ENCODE data around the gene NSL1.

The NSL1 gene

DNA sequence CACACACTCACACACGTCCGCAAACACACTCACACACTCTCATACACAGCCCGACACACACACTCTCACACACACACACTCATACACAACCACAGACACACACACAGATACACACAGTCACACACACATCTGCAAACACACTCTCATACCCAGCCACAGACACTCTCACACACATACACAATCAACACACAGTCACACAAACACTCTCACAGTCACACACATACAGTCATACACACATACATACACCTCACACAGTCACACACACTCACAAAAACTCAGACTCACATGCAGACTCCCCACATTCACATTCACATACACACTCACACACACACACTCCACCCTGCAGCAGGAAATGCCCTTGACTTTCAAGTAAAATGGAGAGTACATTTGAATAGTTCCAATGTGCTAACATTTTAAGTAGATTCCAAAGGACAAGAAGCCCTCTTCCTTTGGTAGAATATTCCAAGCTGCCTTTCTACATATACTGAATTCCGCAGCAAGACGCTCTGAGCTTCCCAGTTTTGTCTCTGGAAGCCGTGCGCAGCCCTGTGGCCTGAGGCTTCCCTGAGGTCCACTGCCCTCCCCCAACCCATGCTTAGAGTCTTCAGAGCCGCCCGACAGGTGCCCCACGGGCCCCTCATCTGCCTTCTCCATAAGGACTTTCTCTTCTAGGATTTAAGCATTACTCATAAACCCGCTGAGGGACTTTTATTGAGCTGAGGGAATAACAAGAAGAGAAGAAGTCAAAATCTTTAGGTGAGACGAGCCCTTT lies 101.6 kb downstream of the NSL1 start:
- Histone ChIP-seq H3K9me3 (ENCODE audit: low read length) (no peaks in the 10 kb centered on the region), H3K27me3 (ENCODE audit: insufficient read depth, low read length) (no peaks in the 10 kb centered on the region), H2AFZ (ENCODE audit: low read depth, low read length) (no peak overlapping the region), H3K36me3 (ENCODE audit: insufficient read depth, low read length) (no peaks in the 10 kb centered on the region), H3K4me3 (ENCODE audit: low read length) (no peak overlapping the region), H3K4me1 (ENCODE audit: insufficient read depth, low read length) (peaks cover 10% of the 10 kb centered on the region)

DNA sequence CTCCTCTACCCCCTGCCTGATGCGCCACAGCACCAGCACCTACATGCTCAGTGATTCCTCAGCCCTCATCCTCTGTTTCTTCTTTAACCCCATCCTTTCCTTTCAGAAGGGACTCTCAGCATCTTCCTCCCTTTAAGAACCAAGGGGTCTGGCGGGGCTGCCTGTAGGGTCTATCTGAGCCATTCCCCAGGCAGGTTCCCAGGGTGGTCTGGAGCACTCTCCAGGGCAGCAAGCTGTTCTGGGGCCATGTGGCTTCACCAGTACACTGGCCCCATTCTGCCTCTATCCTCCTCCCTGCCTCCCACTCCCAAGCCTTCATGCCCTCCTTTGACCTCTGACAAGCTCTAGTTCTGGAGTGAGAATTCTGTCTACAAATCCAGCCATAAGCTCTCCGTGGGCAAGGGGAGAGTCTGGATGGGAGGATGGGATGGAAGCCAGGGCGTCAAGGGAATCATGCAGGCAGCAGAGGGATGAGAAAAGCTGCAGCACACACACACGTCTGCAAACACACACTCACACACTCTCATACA lies 102.3 kb downstream of the NSL1 start:
- no peaks in the 10 kb centered on the region for H3K36me3 ChIP-seq (ENCODE audit: insufficient read depth, low read length)
- H3K4me1 ChIP-seq (ENCODE audit: insufficient read depth, low read length): peaks cover 3% of the 10 kb centered on the region
- H3K9me3 ChIP-seq (ENCODE audit: low read length): no peaks in the 10 kb centered on the region
- H2AFZ ChIP-seq (ENCODE audit: low read depth, low read length): no peak overlapping the region
- no peaks in the 10 kb centered on the region for H3K27me3 ChIP-seq (ENCODE audit: insufficient read depth, low read length)
- H3K4me3 ChIP-seq (ENCODE audit: low read length): no peak overlapping the region

DNA sequence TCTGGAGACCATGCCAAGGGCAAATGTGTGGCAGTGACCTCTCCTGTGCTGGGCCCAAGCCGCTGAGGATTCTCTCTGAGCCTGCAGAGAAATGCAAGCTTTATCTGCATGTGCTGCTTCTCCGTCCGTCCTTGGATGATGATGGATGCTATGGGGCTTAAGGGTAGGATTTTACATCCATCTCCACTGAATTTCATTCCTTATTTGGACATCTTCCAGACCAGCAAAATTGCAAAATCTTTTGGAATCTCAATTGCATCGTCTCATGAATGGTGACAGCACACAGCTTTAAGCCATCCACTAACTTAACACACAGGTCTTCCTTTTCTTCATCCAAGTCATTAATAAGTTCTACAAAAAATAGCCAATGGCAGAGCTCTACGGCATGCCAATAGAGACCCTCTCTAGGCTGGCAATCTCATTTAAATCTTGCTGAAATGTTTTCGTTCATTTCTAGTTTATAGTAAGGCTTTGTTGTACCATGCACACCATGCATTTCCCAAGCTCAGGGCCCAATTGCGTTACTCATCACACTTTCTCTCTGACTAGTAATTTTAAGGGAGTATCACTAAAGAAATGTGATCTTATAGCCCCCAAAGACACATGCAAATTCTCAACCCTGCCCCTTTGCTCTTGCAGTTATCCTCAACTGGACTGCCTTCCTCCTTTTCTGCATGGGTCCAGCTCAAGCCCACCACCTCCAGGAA lies 103.1 kb downstream of the NSL1 start:
- H3K9me3 ChIP-seq (ENCODE audit: low read length): no peaks in the 10 kb centered on the region
- no peaks in the 10 kb centered on the region for H3K36me3 ChIP-seq (ENCODE audit: insufficient read depth, low read length)
- H3K4me3 ChIP-seq (ENCODE audit: low read length): no peak overlapping the region
- H3K4me1 ChIP-seq (ENCODE audit: insufficient read depth, low read length): peaks cover 2% of the 10 kb centered on the region
- no peak overlapping the region for H2AFZ ChIP-seq (ENCODE audit: low read depth, low read length)
- H3K27me3 ChIP-seq (ENCODE audit: insufficient read depth, low read length): no peaks in the 10 kb centered on the region

DNA sequence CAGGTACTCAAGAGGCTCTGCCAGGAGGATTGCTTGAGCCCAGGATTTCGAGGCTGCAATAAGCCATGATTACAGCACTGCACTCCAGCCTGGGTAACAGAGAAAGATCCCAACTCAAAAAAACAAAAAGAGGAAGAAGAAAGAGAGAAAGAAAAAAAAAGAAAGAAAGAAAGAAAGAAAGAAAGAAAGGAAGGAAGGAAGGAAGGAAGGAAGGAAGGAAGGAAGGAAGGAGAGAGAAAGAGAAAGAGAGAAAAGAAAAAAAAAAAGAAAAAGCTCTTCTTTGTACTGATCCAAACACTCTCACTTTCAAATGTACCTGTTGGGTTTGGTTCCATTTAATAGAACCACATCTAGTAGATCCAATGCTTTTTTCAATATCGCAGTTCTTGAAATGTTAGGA lies 103.8 kb downstream of the NSL1 start:
- Histone ChIP-seq H3K27me3 (ENCODE audit: insufficient read depth, low read length) (no peaks in the 10 kb centered on the region), H3K4me1 (ENCODE audit: insufficient read depth, low read length) (peaks cover 2% of the 10 kb centered on the region), H3K4me3 (ENCODE audit: low read length) (no peak overlapping the region), H3K9me3 (ENCODE audit: low read length) (no peaks in the 10 kb centered on the region), H3K36me3 (ENCODE audit: insufficient read depth, low read length) (no peaks in the 10 kb centered on the region), H2AFZ (ENCODE audit: low read depth, low read length) (no peak overlapping the region)

DNA sequence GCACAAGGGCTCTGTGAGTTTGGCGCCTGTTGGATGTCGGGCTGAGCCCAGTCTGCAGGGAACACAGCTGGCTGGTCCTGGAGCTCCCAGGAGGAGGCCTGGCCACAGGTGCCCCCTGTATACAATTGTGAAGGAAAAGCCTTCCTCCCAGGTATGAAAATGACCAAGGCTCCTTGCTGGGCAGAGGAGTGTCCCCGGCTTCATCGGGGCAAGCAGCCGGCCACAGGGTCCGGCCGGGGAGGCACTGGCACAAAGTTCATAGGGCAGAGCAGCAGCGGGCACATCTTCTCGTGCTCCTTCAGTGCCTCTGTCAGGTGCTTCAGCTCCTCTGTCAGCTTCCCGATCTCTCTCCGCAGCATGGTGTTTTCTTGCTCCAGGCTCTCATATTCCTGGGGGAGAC lies 105.0 kb downstream of the NSL1 start:
- Histone ChIP-seq H3K9me3 (ENCODE audit: low read length) (no peaks in the 10 kb centered on the region), H3K27me3 (ENCODE audit: insufficient read depth, low read length) (no peaks in the 10 kb centered on the region), H3K4me3 (ENCODE audit: low read length) (no peak overlapping the region), H3K4me1 (ENCODE audit: insufficient read depth, low read length) (peaks cover 2% of the 10 kb centered on the region), H2AFZ (ENCODE audit: low read depth, low read length) (no peak overlapping the region), H3K36me3 (ENCODE audit: insufficient read depth, low read length) (no peaks in the 10 kb centered on the region)

DNA sequence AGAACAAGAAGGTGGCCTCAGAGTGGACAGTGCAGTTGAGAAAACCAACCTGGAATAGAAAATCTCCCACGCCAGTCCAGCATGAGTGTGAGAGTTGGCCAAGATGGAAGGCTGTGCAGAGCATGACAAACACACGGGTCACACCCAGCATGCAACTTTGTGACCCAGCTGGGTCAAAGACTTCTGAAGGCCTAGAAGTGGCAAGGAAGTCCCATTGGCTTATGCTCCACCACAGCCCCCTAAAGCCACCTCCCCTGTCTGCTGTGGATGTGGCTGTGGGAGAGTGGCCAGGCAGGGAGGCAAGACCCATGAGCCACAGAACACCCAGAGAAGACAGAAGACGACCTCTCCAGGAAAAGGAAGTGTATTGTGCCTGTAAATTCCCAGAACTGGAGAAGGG lies 105.5 kb downstream of the NSL1 start:
- Histone ChIP-seq H3K9me3 (ENCODE audit: low read length) (no peaks in the 10 kb centered on the region), H2AFZ (ENCODE audit: low read depth, low read length) (no peak overlapping the region), H3K27me3 (ENCODE audit: insufficient read depth, low read length) (no peaks in the 10 kb centered on the region), H3K4me3 (ENCODE audit: low read length) (no peak overlapping the region), H3K4me1 (ENCODE audit: insufficient read depth, low read length) (peaks cover 3% of the 10 kb centered on the region), H3K36me3 (ENCODE audit: insufficient read depth, low read length) (no peaks in the 10 kb centered on the region)

DNA sequence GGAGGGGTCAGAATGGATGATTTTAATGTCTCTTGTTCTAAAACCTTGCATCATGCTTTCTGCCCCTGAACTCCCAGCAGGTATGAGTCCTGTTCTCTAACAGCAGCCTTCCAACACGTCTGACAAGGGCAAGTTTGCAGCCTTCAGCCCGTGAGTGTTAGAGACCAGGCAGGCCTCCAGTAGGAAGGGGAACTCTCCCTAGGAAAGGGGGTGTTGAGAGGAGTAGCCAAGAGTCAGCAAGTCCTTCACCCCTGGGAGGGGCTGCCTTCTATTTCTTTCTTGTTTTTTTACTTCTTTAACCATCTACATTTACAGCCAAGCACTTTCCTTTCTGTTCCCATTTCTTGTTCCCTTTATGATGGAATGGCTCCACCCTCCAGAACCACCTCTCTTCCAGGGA lies 106.1 kb downstream of the NSL1 start:
- Histone ChIP-seq H3K4me3 (ENCODE audit: low read length) (no peak overlapping the region), H2AFZ (ENCODE audit: low read depth, low read length) (no peak overlapping the region), H3K27me3 (ENCODE audit: insufficient read depth, low read length) (no peaks in the 10 kb centered on the region), H3K9me3 (ENCODE audit: low read length) (no peaks in the 10 kb centered on the region), H3K4me1 (ENCODE audit: insufficient read depth, low read length) (peaks cover 10% of the 10 kb centered on the region), H3K36me3 (ENCODE audit: insufficient read depth, low read length) (no peaks in the 10 kb centered on the region)

DNA sequence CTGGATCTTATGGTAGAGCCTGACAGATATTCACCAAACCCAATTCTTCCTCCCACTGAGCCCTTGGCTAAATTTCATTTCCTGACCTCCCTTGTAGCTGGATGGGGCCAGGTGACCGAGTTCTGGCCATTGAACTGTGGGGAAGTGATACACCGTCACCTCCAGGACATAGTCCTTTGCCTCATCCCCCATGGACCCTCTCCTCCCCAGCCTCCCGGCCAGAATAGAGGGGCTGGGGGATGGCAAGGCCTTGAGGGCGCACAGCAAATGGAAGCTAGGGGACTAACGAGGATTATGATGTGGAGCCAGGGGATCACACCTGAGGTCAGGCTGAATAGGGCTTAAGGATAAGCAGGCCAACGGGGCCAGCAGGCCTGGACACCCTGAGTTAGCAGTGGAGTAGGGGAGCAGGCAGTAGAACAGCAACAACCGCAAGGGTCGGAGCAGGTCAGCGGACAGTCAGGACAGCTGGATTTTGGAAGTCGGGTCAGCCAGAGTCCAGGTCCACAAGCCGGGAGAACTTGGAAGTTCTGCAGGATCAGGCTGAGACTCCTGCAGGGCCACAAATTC lies 107.0 kb downstream of the NSL1 start:
- H3K27me3 ChIP-seq (ENCODE audit: insufficient read depth, low read length): no peaks in the 10 kb centered on the region
- H2AFZ ChIP-seq (ENCODE audit: low read depth, low read length): no peak overlapping the region
- no peak overlapping the region for H3K4me3 ChIP-seq (ENCODE audit: low read length)

DNA sequence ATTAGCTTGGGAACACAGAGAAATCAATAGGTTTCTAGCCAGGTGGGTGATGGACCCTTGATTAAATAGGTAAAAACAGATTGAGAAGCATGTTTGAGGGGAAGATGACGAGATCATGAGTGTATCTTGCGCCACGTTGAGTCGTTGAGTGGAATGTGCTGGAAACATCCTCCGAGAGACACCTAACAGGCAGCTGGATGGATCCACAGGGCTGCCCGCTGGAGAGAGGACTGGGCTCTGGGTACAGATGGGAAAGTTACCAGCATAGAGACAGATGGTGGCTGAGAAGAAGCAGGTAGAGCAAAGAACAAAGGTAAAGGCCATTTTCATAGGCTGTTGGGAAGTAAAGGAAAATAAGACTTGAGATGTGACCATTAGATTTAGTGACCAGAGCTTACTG lies 107.5 kb downstream of the NSL1 start:
- H2AFZ ChIP-seq (ENCODE audit: low read depth, low read length): no peak overlapping the region
- no peaks in the 10 kb centered on the region for H3K9me3 ChIP-seq (ENCODE audit: low read length)
- no peaks in the 10 kb centered on the region for H3K36me3 ChIP-seq (ENCODE audit: insufficient read depth, low read length)
- no peaks in the 10 kb centered on the region for H3K27me3 ChIP-seq (ENCODE audit: insufficient read depth, low read length)
- no peak overlapping the region for H3K4me3 ChIP-seq (ENCODE audit: low read length)
- H3K4me1 ChIP-seq (ENCODE audit: insufficient read depth, low read length): peaks cover 15% of the 10 kb centered on the region

More for the DNA sequence above, 107.0 kb downstream of the NSL1 start:
- Histone ChIP-seq H3K4me1 (ENCODE audit: insufficient read depth, low read length) (peaks cover 13% of the 10 kb centered on the region), H3K36me3 (ENCODE audit: insufficient read depth, low read length) (no peaks in the 10 kb centered on the region), H3K9me3 (ENCODE audit: low read length) (no peaks in the 10 kb centered on the region)

DNA sequence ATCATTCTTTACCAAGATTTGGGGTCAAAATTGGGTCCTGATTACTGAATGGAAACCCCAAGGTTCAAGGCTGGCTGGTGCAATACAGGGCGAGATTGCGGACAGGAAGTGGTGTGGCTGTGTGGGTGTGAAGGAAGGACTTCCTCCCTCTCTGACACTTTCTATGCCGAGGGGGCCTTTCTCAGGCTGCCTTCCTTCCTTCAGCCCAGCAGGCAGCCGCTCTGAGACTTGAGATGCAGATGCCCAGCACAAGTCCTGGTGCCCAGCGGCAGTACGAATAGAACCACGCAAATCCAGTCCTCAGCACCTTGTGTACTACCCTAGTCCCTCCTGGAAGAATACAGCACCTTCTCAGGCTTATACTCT lies 108.2 kb downstream of the NSL1 start:
- H3K27me3 ChIP-seq (ENCODE audit: insufficient read depth, low read length): no peaks in the 10 kb centered on the region
- H2AFZ ChIP-seq (ENCODE audit: low read depth, low read length): no peak overlapping the region
- no peaks in the 10 kb centered on the region for H3K9me3 ChIP-seq (ENCODE audit: low read length)
- H3K36me3 ChIP-seq (ENCODE audit: insufficient read depth, low read length): no peaks in the 10 kb centered on the region
- peaks cover 19% of the 10 kb centered on the region for H3K4me1 ChIP-seq (ENCODE audit: insufficient read depth, low read length)
- no peak overlapping the region for H3K4me3 ChIP-seq (ENCODE audit: low read length)

DNA sequence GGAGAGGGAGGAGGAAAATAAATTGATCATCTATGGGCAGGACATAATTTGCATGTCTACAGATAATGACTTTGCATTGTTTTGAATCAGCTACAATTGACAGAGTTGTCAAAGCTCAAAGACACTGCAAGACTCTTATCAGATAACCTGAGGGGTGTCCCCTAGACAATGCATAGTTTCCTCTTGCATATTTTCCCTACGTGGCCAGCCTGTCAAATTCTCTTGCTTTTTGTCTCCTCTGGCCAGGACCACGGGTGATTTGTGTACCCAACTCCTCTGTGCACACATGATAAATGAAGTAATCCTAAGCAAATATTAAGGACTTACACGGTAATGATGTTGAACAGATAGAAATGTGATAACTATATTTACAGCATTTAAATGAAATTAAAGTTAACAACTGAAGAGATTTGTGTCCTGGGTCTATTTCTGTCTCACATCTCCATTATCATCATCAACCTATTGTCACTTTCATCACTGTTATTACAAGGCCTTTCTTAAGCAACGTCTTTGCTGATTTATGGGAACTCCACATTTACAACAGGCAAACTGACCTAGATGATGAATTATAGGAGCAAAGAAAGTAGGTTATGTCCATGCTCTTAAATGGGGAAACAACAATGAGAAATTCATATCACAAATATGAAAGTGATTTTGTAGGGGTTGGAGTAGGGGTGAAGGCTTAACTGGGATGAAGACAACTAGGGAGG lies 110.7 kb downstream of the NSL1 start:
- Histone ChIP-seq H3K4me1 (ENCODE audit: insufficient read depth, low read length) (peaks cover 33% of the 10 kb centered on the region), H3K27me3 (ENCODE audit: insufficient read depth, low read length) (no peaks in the 10 kb centered on the region), H3K36me3 (ENCODE audit: insufficient read depth, low read length) (no peaks in the 10 kb centered on the region), H3K4me3 (ENCODE audit: low read length) (no peak overlapping the region), H2AFZ (ENCODE audit: low read depth, low read length) (no peak overlapping the region), H3K9me3 (ENCODE audit: low read length) (no peaks in the 10 kb centered on the region)

DNA sequence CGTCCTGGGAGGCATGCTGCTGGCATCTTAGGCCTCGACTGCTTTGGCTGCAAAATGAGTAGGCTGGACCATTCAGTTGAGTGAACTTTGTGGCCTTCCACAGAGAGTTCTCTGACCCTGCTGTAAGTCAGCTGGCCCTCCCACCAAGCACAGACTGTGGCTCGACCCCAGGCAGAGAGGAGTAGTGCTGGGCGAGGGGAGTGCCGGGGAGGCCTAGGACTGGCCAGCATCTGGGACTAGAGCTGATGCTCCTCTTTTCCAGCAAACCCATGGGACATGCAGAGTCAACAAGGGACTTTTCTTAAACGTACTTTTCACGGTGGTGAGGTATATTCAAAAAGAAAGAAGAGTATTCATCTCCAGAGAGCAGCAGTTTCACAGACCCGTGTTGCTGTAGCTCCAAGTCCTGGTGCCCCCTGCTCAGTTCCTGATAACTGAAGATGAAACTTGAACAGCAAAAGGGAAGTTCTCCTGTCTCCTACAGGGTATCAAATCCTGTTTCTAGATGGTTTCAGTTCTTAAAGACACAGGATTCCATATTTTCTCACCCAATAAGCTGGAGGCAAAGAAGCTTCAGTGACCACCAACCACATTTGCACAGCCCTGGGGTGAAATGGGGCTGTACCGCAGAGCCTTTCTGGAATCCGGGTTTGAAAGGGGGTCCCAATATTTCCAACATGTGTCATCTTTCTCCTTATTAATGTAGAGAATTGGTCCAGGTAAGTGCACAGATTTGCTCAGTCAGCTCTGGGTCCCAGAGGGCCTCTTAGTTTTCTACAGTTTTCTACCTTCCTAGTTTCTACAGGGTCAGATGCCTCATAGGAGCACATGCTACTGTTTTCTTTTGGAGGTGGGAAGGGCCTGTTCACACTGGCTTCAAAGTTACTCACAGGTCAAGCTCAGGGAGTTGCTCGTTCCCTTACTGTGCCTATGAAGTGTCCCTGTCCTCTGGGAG lies 112.8 kb downstream of the NSL1 start:
- Histone ChIP-seq H3K4me1 (ENCODE audit: insufficient read depth, low read length) (peaks cover 33% of the 10 kb centered on the region), H3K4me3 (ENCODE audit: low read length) (no peak overlapping the region), H3K27me3 (ENCODE audit: insufficient read depth, low read length) (no peaks in the 10 kb centered on the region), H3K36me3 (ENCODE audit: insufficient read depth, low read length) (no peaks in the 10 kb centered on the region), H2AFZ (ENCODE audit: low read depth, low read length) (no peak overlapping the region), H3K9me3 (ENCODE audit: low read length) (no peaks in the 10 kb centered on the region)
